ENCODE measurements around the gene MRPL23. TPM values are rescaled to one million over a fixed set of nuclear protein-coding genes. Genes with fewer than 3 reads are reported as not detected.

Gene MRPL23
- total RNA-seq, 1 donor from 2014 or later, result 29.2 TPM

DNA sequence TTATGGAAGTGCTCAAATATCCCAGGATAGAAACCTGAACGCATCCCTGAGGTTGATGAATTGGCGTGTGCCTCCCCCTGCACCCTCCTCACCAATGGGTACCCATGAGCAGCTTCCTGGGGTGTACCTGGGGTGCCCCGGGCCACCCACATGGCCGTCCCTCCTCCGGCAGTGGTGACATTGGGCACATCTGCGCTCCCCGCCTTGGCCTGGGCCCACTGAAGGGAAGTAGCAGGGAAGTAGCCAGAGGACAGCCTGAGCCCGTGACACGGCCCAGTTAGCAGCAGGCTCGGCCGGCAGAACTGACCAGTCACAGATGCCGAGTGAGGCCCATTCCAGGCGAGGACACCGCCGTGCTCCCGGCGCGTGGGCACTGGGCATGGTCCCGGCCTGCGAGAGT, 16.7 kb downstream of the MRPL23 start:
- no peaks in the 10 kb centered on the region for H3K27me3 Mint-ChIP-seq (ENCODE audit: unreplicated experiment)
- no peak overlapping the region for H3K4me3 Mint-ChIP-seq (ENCODE audit: unreplicated experiment)
- TF ChIP-seq, protein P1, sequence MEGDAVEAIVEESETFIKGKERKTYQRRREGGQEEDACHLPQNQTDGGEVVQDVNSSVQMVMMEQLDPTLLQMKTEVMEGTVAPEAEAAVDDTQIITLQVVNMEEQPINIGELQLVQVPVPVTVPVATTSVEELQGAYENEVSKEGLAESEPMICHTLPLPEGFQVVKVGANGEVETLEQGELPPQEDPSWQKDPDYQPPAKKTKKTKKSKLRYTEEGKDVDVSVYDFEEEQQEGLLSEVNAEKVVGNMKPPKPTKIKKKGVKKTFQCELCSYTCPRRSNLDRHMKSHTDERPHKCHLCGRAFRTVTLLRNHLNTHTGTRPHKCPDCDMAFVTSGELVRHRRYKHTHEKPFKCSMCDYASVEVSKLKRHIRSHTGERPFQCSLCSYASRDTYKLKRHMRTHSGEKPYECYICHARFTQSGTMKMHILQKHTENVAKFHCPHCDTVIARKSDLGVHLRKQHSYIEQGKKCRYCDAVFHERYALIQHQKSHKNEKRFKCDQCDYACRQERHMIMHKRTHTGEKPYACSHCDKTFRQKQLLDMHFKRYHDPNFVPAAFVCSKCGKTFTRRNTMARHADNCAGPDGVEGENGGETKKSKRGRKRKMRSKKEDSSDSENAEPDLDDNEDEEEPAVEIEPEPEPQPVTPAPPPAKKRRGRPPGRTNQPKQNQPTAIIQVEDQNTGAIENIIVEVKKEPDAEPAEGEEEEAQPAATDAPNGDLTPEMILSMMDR (IDR thresholded peaks at IDR 0.05), result no peak
- H3K9me3 Mint-ChIP-seq (ENCODE audit: unreplicated experiment), result no peaks in the 10 kb centered on the region
- DNase-seq (ENCODE audit: extremely low spot score, unreplicated experiment), result peak; percentile 15
- no peaks in the 10 kb centered on the region for H3K36me3 Mint-ChIP-seq (ENCODE audit: unreplicated experiment)
- no peak overlapping the region for H3K27ac Mint-ChIP-seq (ENCODE audit: unreplicated experiment)
- H3K4me1 Mint-ChIP-seq (ENCODE audit: unreplicated experiment), result no peaks in the 10 kb centered on the region

DNA sequence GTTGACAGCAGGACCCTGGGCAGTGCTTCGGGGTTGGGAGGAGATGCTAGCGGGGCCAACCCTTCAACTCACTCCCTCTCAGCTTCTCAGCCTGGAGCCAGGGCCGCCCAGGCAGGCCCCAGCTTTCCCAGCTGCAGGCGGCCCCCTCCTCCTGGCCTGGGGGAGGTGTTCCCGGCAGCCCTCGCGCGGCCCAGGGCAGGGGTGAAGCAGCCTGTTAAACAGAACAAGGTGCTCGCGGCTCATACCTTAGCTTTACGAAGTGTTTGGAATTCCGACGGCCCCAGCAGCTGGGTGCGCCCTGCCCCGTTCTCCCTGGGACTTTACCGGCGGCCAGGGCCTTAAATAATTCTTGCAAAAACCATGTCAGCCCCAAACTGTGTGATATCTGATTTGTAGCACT, 17.2 kb downstream of the MRPL23 start:
- TF ChIP-seq, protein P1 (IDR thresholded peaks at IDR 0.05), result no peak
- no peaks in the 10 kb centered on the region for H3K4me1 Mint-ChIP-seq (ENCODE audit: unreplicated experiment)
- H3K36me3 Mint-ChIP-seq (ENCODE audit: unreplicated experiment), result no peaks in the 10 kb centered on the region
- no peak for DNase-seq (ENCODE audit: extremely low spot score, unreplicated experiment)
- H3K9me3 Mint-ChIP-seq (ENCODE audit: unreplicated experiment), result no peaks in the 10 kb centered on the region
- no peaks in the 10 kb centered on the region for H3K27me3 Mint-ChIP-seq (ENCODE audit: unreplicated experiment)
- no peak overlapping the region for H3K27ac Mint-ChIP-seq (ENCODE audit: unreplicated experiment)
- H3K4me3 Mint-ChIP-seq (ENCODE audit: unreplicated experiment), result no peak overlapping the region

DNA sequence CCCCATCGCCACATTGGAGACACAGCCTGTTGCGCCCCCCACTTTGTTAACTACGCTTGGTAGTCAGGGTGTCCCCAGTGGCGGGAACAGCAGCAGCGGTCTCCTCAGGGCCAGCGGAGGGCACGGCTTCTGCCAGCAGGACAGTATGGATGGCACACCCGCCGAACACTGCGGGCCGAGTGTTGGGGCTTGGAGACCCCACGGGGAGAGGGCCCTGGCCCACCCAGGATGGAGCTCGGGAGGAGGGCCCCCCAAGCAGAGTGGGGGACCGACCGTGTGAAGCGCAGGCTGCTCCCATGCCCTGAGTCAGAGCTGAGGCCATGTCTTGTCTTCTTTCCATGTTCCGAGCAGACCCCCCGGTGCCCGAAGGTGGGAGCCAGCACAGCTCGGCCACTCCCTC, 17.8 kb downstream of the MRPL23 start:
- no peaks in the 10 kb centered on the region for H3K27me3 Mint-ChIP-seq (ENCODE audit: unreplicated experiment)
- no peaks in the 10 kb centered on the region for H3K9me3 Mint-ChIP-seq (ENCODE audit: unreplicated experiment)
- no peaks in the 10 kb centered on the region for H3K4me1 Mint-ChIP-seq (ENCODE audit: unreplicated experiment)
- no peaks in the 10 kb centered on the region for H3K36me3 Mint-ChIP-seq (ENCODE audit: unreplicated experiment)
- H3K4me3 Mint-ChIP-seq (ENCODE audit: unreplicated experiment), result no peak overlapping the region
- TF ChIP-seq, protein P1 (IDR thresholded peaks at IDR 0.05), result no peak
- DNase-seq (ENCODE audit: extremely low spot score, unreplicated experiment), result no peak
- H3K27ac Mint-ChIP-seq (ENCODE audit: unreplicated experiment), result no peak overlapping the region

DNA sequence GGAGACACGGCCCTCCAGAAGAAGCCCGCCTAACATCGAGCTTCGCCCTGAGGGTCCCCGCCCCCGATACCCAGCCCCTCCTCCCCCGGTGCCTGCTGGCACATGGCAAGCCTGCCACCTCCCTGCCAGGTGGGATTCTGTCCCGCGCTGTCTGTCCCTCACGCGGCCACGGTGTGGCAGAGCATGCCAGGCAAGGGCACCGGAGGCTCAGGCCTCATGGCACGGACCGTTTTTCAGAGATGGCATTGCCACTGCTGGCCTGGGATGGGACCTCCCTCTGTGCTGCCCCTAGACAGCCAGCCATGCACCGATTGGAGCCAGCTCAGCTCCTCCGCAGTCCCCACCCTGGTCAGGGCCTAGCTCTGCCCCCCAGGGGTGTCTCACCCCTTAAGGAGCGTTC, 19.4 kb downstream of the MRPL23 start:
- Mint-ChIP-seq H3K36me3 (ENCODE audit: unreplicated experiment) (no peaks in the 10 kb centered on the region), H3K27me3 (ENCODE audit: unreplicated experiment) (no peaks in the 10 kb centered on the region), H3K27ac (ENCODE audit: unreplicated experiment) (no peak overlapping the region), H3K4me1 (ENCODE audit: unreplicated experiment) (no peaks in the 10 kb centered on the region), H3K4me3 (ENCODE audit: unreplicated experiment) (no peak overlapping the region), H3K9me3 (ENCODE audit: unreplicated experiment) (no peaks in the 10 kb centered on the region)
- DNase-seq (ENCODE audit: extremely low spot score, unreplicated experiment), result peak; percentile 8
- TF ChIP-seq, protein P1 (IDR thresholded peaks at IDR 0.05), result no peak

DNA sequence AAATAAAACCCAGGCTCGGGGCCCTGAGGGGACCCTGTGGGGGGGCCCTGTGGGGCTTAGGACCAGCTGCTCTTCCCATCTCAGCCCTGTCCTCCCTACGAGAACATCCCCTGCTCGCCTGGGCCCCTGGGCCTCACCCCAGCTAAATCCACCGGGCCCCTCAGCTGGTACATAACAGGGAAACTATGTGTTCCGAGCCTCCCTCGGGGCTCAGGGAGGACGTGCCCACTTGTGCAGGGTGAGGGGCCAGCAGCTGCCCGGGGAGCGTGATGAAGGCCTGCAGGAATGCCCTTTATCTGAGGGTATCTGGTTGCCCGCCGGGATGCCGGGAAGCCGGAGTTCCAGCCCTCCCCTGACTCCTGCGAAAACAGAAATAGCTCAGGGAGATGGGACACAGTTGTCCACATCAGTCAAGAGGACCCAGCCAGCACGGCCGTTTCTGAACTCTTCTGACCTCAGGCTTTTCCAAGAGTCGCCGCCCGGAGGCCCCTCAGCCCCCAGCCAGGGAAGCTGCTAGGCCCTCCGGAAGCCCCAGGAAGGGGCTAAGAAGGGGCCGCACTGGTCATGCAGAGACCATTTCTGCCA, 20.6 kb downstream of the MRPL23 start:
- Mint-ChIP-seq H3K4me1 (ENCODE audit: unreplicated experiment) (no peaks in the 10 kb centered on the region), H3K27me3 (ENCODE audit: unreplicated experiment) (no peaks in the 10 kb centered on the region), H3K4me3 (ENCODE audit: unreplicated experiment) (no peak overlapping the region), H3K27ac (ENCODE audit: unreplicated experiment) (no peak overlapping the region), H3K36me3 (ENCODE audit: unreplicated experiment) (no peaks in the 10 kb centered on the region), H3K9me3 (ENCODE audit: unreplicated experiment) (no peaks in the 10 kb centered on the region)
- TF ChIP-seq, protein P1 (IDR thresholded peaks at IDR 0.05), result no peak
- DNase-seq (ENCODE audit: extremely low spot score, unreplicated experiment), result peak; percentile 8

All from osteocyte (in vitro differentiated cells).